ENCODE data around the gene OTOP2.

- no peak for TF ChIP-seq CTCF (conservative IDR thresholded peaks at IDR 0.05; ENCODE audit: low read depth, low read length)
- TF ChIP-seq EZH2 (IDR thresholded peaks at IDR 0.05; ENCODE audit: low read length, unreplicated experiment): no peak
- TF ChIP-seq EZH2phosphoT487 (IDR thresholded peaks at IDR 0.05; ENCODE audit: borderline replicate concordance, low read length): no peak
These were observed 1.9 kb upstream of the OTOP2 start for GRCh38 chr17:74922172-74922571.

Data from PC-3 (cell line).